Caki2 (cell line): ENCODE measurements around the gene WDFY3. TPM values are rescaled to one million over a fixed set of nuclear protein-coding genes. Genes with fewer than 3 reads are reported as not detected.

Source experiments
- DNase-seq: peaks from one replicate; pipeline ENCODE4 v3.0.0-alpha.2; 2015; ENCODE audit warnings: low read depth
- in situ Hi-C: cut with HindIII; loops from 2 replicates; pipeline ENCODE4 v1.10.0; 2016; ENCODE audit warnings: low sequenced_read_pairs, low pct_unique_long_range_greater_than_20kb, mixed read lengths
- total RNA-seq: library from RNA; depleted of rRNA; stranded (reverse); fragments of >200 nt; shearing (Covaris generic); gene quantifications from 2 replicates; pipeline ENCODE4 v1.2.3, GENCODE V29; 2014; ENCODE audit warnings: low replicate concordance

The WDFY3 gene
- total RNA-seq, 1 experiment from 2014 or later, result 30.3 TPM

DNA sequence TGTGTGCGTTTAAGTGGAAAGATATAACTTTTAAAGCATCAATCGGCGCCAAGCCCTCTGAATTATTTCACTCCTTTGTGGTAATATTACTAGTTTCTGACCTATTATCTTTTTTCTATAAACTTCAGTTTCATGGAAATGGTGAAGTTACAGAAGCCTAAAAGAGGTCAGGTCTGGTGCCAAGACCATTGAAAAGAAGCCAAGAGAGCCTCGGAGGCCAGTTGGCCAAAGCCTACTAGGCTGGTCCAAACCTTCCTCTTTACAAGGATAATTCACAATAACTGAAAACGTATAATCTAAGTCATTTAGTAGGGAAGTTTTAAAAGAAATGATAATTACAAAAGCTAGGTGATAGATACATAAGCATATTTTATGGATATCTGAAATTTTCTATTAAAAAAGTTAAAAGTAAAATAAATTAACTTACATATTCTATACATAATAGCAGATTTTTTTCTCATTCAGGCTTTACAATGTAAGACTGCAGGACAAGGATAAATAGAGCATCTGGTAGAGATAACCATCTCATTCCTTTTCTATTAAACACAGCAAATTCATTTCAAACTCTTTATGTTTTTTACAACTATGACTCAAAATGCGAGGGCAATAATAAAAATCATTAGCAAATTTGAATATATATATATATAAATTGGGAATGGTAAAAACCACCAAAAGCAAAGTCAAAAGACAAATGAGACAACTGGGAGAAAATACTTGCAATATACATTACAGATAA is 49.2 kb downstream of the WDFY3 start:
- DNase-seq, result no peak
- in situ Hi-C loops, result no loop called here

DNA sequence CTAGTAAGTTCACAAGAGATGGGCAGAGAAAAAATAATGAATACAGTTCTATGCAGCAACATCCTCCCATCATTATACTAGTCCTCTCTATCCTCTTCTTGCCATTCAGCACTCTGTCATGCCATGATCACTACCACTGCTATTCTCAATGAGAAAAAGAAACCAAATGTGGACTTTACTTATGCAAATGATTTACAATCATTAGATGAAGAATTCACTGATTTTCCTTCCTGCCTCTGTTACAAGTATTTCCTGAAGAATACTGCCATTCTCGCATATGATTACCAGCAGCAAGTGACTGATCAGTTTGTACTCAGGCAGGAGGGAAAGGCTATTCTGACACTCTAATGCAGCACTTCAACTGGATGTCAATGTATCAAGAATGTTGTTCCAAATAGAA is 50.3 kb downstream of the WDFY3 start:
- in situ Hi-C loops, result no loop called here
- no peak for DNase-seq

DNA sequence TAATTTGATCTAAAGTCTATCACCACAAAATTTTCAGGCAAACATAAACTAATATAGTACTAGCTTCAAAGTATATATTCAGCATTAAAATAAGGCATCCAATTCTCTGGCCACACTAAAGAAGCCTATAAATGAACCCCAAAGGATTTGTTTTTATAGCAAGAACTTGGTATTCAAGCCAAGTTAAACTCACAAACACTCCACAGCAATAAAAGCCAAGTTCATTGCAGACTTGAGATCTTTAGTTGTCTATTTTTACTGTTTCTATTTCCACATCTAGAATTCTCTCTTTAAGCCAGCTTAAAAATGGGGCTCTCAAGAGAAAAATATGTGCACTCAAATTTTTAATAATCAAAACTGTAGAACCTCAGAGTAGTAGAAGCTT is 51.1 kb downstream of the WDFY3 start:
- in situ Hi-C loops, result no loop called here
- no peak for DNase-seq

DNA sequence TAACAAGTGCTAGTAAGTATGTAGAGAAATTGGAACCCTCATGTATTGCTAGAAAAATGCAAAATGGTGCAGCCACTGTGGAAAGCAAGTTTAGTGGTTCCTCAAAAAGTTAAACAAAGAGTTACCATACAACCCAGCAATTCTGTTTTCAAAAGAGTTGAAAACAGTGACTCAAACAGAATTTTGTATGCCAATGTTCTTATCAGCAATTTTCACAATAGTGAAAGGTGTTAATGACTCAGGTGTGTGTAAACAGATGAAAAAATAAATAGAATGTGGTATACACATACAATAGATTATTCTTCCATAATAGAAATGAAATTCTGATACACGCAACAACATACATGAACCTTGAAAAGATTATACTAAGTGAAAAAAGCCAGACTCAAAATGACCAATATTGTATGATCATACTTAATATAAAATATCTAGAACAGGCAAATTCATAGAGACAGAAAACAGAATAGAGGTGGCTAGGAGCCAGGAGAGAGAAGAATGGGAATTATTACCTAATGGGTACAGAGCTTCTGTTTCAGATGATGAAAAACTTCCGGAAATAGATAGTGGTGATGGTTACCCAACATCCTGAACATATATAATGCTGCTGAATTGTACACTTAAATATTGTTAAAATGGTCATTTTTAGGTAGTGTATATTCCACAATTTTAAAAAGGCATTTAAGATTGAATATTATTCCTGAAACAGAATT is 51.6 kb downstream of the WDFY3 start:
- in situ Hi-C loops, result no loop called here
- no peak for DNase-seq

DNA sequence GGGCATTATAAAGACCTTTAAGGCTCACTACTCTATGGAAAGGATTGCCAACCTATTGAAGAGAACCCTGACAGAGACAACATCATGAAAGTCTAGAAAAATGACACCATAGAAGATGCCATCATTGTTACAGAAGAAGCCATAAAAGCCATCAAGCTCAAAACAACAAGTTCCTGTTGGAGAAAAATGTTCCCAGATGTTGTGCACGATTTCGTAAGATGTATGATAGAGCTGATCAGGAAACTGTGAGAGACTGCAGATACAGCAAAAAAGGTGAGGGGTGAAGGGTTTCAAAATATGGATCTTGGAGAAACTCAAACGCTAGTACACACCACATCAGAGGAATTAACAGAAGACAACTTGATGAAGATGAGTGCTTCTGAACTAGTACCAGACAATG is 53.3 kb downstream of the WDFY3 start:
- in situ Hi-C loops, result no loop called here
- DNase-seq, result no peak

DNA sequence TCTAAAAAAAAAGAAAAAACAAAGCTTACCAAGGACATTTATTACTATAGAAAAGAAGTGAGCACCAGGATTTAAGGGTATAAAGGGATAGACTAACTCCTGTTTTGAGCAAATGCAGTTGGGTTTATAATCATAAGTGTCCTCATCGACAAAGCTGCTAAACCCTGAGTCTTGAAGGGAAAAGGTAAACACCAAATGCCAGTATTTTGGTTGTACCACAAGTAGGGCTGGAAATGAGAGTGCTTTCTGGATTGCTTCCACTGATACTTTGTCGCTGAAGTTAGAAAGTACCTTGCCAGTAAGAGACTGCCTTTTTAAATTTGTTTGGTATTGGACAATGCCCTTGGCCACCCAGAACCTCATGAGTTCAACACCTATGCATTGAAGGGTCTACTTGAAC is 53.7 kb downstream of the WDFY3 start:
- DNase-seq, result no peak
- in situ Hi-C loops, result no loop called here

DNA sequence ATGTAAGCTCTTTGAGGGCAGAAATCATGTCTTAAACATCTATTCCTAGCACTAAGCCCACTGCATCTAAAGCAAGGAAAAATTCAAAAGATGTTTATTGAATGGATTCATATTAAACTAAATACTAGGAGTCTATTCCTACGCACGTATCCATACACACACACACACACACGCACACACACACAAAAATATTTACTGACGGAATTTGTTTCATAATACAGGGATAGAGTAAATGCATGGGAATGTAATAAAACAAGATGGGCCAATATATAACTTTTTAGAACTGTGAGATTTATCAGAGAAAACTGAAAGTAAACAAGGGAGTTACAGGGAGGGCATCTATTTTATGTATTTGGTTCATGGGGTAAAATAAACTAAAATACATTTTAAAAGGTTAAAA is 57.6 kb downstream of the WDFY3 start:
- no peak for DNase-seq
- in situ Hi-C loops, result no loop called here

DNA sequence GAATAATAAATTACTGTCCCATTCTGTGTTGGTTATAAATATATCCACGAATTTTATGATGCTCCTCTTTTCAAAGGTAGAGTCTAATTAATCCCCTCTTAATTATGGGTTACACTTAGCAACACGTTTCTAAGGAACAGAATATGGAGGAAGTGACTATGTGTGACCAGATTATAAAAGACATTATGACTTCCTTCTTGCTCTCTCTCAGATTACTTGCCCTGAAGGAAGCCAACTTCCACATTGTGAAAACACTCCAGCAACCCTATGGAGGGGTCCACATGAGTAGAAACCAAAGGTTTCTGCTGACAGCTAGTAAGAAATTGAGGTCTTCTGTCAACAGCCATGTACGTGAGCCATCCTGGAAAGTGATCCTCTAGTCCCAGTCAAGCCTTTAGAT is 59.3 kb downstream of the WDFY3 start:
- DNase-seq, result no peak
- in situ Hi-C loops, result no loop called here

DNA sequence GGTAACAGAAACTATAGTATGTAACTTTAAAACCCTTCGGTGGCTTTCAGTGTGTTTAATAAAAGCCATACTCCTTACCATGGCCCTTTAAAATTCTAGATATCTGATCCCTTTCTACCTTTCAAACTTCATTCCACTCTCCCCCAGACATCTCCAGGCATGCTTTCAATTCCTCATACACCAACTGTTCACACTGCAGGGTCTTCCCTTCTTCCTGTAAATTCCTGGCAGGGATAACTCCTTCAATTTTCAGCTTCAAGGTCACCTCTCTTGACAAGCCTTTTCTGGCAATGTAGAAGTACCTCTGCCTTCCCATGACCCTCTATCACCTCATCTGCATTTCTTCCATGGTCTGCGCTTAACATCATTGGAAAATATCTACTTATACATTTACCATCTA is 60.8 kb downstream of the WDFY3 start:
- in situ Hi-C loops, result no loop called here
- no peak for DNase-seq

DNA sequence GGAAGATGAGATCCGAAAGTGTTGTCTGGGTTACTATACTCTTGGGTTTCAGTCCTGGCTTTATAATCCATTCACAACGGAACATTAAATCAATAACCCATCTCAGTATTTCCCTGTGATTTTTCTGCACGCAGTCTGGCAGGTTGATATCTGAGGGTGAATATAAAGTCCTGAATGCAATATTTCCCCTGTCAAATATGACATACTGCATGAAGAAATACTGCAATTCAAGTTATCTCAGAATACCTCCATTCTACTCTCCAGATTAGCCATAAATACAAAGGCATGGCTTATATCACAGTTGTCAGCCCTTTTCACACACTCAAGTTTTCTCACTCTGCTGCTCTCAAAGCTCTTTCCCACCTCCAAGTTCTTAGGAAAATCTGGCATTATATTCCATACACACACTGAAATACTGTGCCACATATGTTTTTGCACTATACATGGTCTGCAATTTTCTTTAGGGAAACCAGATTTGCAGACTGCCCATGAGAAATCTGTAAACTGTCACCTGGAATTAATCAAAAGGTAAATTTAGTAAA is 64.7 kb downstream of the WDFY3 start:
- no peak for DNase-seq
- in situ Hi-C loops, result no loop called here

DNA sequence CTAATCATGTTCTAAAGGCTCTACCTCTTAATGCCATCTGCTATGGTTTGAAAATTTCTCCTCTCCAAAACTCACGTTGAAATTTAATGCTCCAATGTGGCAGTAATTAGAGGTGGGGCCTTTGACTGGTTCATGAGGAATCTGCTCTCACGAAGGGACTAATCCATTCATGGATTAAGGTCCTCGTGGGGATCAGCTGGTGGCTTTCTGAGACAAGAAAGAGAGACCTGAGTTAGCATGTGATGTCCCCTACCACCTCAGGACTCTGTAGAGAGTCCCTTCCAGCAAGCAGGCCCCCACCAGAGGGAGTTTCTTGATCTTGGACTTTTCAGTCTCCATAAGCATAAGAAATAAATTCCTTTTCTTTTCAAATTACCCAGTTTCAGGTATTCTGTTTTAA is 65.3 kb downstream of the WDFY3 start:
- in situ Hi-C loops, result no loop called here

DNA sequence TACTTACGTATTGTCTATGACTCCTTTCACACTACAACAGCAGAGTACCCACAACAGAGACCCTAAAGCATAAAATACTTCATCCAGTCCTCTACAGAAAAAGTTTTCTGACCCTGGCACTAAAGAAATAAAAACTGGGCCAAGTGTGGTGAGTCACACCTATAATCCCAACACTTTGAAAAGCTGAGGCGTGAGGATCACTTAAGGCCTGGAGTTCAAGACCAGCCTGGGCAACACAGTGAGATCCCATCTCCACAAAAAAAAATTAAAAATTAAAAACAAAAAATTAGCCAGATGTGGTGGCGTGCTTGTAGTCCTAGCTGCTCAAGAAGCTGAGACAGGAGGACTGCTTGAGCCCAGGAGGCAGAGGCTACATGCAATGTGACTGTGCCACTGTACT is 66.9 kb downstream of the WDFY3 start:
- DNase-seq, result no peak
- in situ Hi-C loops, result no loop called here

More for the DNA sequence above, 65.3 kb downstream of the WDFY3 start:
- DNase-seq, result no peak

DNA sequence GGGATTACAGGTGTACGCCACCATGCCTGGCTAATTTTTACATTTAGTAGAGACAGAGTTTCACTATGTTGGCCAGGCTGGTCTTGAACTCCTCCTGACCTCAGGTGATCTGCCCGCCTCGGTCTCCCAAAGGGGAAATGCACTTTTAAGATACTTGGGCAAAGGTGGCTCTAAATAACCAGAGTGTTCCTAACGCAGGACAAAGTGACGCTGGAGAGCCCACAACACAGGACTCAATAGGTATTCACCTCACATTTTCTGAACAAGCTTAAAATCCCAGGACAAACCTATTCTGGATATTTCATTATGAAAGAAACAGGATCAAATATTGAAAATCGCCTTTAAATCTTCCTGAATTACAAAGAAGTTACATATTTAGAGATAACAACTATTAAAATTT is 69.0 kb downstream of the WDFY3 start:
- no peak for DNase-seq
- in situ Hi-C loops, result no loop called here

DNA sequence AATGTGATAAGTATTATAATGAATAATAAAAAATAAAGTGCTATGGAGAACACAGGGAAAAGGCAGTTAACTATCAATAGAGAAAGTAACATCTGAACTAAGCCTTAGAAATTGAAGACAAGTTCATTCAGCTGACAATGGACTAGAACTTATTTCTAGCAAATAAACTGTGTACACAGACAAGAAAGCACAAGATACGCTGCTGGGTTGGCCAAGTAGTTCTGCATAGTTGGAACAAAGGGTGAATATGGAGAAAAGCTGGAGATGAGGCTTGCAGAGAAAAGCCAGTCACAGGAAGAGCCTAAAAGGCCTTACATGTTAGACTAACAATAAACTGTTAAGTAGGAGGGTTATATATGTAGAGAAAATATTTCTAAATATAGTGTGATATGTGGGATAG is 71.2 kb downstream of the WDFY3 start:
- peak; percentile 4 for DNase-seq
- in situ Hi-C loops, result no loop called here

DNA sequence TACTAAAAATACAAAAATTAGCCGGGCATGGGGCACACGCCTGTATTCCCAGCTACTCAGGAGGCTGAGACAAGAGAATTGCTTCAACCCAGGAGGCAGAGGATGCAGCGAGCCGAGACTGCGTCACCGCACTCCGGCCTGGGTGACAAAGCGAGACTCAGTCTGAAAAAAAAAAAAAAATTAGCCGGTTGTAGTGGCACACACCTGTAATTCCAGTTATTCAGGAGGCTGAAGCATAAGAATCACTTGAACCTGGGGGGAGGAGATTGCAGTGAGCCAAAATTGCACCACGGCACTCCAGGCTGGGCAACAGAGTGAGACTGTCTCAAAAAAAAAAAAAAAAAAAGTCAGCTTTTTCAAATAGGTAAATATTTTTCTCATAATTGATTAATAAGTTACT is 71.9 kb downstream of the WDFY3 start:
- in situ Hi-C loops, result no loop called here
- DNase-seq, result peak; percentile 81

DNA sequence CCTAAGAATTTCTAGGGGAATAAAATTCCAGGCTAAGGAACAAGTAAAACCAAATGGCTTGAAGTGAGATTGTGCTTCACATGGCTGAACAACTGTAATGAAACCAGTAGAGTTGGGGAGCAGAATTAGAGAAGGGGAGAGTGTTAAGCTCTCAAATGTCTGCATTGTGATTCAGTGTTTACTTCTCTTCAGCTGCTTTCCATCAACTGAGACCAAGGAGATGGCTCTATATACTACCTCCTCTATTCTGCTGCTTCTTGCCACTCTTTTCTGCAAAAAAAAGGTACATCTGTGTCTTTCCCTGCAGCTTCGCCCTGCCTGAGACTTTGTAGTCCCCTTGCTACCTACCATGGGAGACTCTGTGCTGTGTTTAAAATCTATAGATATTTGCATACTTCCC is 73.5 kb downstream of the WDFY3 start:
- DNase-seq, result peak; percentile 7
- in situ Hi-C loops, result no loop called here

DNA sequence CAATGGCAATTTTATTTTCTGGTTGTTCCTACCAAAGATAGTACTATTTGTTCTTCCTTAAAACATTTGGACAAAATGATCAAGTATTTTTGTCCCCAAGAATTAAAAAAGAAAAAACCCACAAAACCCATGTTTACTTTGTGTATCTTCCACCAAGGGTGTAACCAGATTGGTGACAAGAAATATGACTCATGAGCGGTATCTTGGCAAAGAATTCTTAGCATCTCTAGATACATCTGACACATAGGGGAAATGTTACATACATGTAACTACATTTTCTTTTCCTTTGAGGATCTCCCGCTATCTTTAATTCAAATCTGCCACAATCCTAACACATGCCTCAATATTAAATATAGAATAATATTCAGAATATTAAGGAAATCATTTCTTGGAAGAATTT is 78.7 kb downstream of the WDFY3 start:
- in situ Hi-C loops, result no loop called here
- DNase-seq, result no peak

DNA sequence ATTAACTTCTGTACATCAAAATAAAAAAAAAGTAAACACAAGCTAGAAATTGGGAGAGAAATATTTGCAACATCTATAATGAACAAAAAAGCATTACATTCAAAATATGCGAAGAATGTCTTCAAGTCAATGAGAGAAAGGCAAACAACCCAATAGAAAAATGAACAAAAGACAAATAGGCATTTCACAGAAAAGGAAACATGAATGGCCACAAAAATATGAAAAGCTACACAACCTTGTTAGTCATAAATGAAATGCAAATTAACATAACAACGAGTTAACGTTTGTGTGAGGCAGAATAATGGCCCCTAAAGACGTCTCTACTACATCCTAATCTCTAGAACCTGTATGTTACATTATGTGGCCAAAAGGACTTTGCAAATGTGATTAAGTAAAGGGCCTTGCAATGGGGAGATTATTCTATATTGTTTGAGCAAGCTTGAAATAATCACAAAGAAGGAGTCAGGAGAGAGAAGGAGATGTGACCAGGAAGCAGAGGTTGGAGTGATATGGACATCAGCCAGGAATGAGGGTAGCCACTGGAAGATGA is 86.8 kb downstream of the WDFY3 start:
- in situ Hi-C loops, result no loop called here
- DNase-seq, result no peak

DNA sequence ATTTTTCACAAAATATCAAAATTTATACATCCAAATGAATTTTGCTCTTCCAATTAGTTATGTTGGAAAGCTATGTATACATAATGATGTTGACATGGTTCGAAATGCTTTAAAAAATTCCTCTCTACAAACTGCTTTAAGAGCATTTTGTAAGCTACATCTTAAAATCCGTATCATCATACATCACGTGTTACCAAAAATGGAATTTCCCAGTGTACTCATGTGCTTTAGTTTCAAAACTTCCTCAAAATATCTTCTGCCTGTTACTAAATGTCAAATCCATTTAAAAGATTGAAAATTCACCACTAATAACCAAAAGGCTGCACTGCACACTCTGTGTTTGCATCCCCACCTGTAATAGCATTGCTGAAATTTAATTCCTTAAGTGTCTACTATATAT is 87.9 kb downstream of the WDFY3 start:
- in situ Hi-C loops, result no loop called here
- no peak for DNase-seq

DNA sequence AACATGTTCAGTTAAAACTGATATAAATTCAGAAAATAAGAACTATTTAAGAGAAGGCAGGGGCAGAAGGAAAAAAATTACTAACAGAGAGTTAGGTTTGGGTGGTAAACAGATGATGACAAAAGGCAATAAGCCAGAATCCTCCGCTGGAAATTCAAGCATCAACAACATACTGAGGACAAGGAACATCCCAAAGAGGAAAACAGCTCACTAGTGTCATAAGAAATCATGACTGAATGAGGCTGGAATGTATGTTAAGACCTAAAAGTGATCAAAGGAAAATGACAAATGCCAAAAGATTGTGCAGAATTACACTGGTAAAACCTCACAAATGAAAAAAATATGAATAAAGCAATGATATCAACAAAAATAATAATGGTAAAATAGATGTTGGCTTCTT is 88.4 kb downstream of the WDFY3 start:
- no peak for DNase-seq
- in situ Hi-C loops, result no loop called here
